ENCODE measurements around the gene FN3KRP.
"Not testable (repeated sequence)": the region's sequence is repeated elsewhere in the genome, so short reads cannot be mapped to it uniquely, and the experiment has no call there.

The FN3KRP gene

GRCh38 chr17:82743344-82744219 lies 27.1 kb downstream of the FN3KRP start:
- no peak for DNase-seq (ENCODE audit: low read depth in 2 of 2, low spot score in 1 of 2)

GRCh38 chr17:82744736-82745135 lies 28.2 kb downstream of the FN3KRP start:
- not testable (repeated sequence) for DNase-seq (ENCODE audit: low read depth in 2 of 2, low spot score in 1 of 2)

GRCh38 chr17:82745524-82745923 lies 29.0 kb downstream of the FN3KRP start:
- DNase-seq (ENCODE audit: low read depth in 2 of 2, low spot score in 1 of 2), result no peak

GRCh38 chr17:82748756-82749155 lies 32.2 kb downstream of the FN3KRP start:
- no peak for DNase-seq (ENCODE audit: low read depth in 2 of 2, low spot score in 1 of 2)

- DNase-seq (ENCODE audit: low read depth in 2 of 2, low spot score in 1 of 2), result no peak
Measured at GRCh38 chr17:82750241-82750908, 33.9 kb downstream of the FN3KRP start.

- no peak for DNase-seq (ENCODE audit: low read depth in 2 of 2, low spot score in 1 of 2)
Measured at GRCh38 chr17:82751171-82751570, 34.7 kb downstream of the FN3KRP start.

GRCh38 chr17:82751571-82752370 lies 35.3 kb downstream of the FN3KRP start, which contains the start of gene TBCD:
TSS of gene TBCD (plus strand) at chr17:82752065. CDS start at chr17:82752194, 129 bp downstream.
- DNase-seq (ENCODE audit: low read depth in 2 of 2, low spot score in 1 of 2), result peak; percentile 74 to 86

GRCh38 chr17:82752371-82753200 lies 36.1 kb downstream of the FN3KRP start:
- DNase-seq (ENCODE audit: low read depth in 2 of 2, low spot score in 1 of 2), result no peak

GRCh38 chr17:82753201-82753464 lies 36.6 kb downstream of the FN3KRP start:
- no peak for DNase-seq (ENCODE audit: low read depth in 2 of 2, low spot score in 1 of 2)

GRCh38 chr17:82754297-82755208 lies 38.0 kb downstream of the FN3KRP start:
- DNase-seq (ENCODE audit: low read depth in 2 of 2, low spot score in 1 of 2), result no peak

- DNase-seq (ENCODE audit: low read depth in 2 of 2, low spot score in 1 of 2), result no peak
Measured at GRCh38 chr17:82756166-82756565, 39.7 kb downstream of the FN3KRP start.

- no peak for DNase-seq (ENCODE audit: low read depth in 2 of 2, low spot score in 1 of 2)
Measured at GRCh38 chr17:82765371-82765770, 48.9 kb downstream of the FN3KRP start.

- DNase-seq (ENCODE audit: low read depth in 2 of 2, low spot score in 1 of 2), result no peak
Measured at GRCh38 chr17:82767041-82767754, 50.7 kb downstream of the FN3KRP start.

GRCh38 chr17:82769041-82769440 lies 52.5 kb downstream of the FN3KRP start:
- DNase-seq (ENCODE audit: low read depth in 2 of 2, low spot score in 1 of 2), result no peak

- DNase-seq (ENCODE audit: low read depth in 2 of 2, low spot score in 1 of 2), result no peak
Measured at GRCh38 chr17:82772026-82772425, 55.5 kb downstream of the FN3KRP start.

- not testable (repeated sequence) for DNase-seq (ENCODE audit: low read depth in 2 of 2, low spot score in 1 of 2)
Measured at GRCh38 chr17:82774456-82774855, 58.0 kb downstream of the FN3KRP start.

- no peak for DNase-seq (ENCODE audit: low read depth in 2 of 2, low spot score in 1 of 2)
Measured at GRCh38 chr17:82775001-82775823, 58.7 kb downstream of the FN3KRP start.

GRCh38 chr17:82776454-82776853 lies 59.9 kb downstream of the FN3KRP start:
- DNase-seq (ENCODE audit: low read depth in 2 of 2, low spot score in 1 of 2), result no peak

All from stimulated activated CD8-positive, alpha-beta memory T cell treated with anti-CD3 and anti-CD28 coated beads, Interleukin-4, amount 100 ng/mL, for 1 hour (primary cell).